Stimulated activated CD4-positive, alpha-beta T cell treated with anti-CD3 and anti-CD28 coated beads, TNF-alpha, amount 100 ng/mL, for 1 hour (primary cell): ENCODE results near the gene ZDHHC14.
A peak's percentile ranks its signal among the peaks of the same experiment; 100 is the strongest.
"Not testable (repeated sequence)": the region's sequence is repeated elsewhere in the genome, so short reads cannot be mapped to it uniquely, and the experiment has no call there.

Source experiments
- DNase-seq, 3 donors: peaks; one replicate each; pipeline ENCODE4 v3.0.0-alpha.2; 2020; ENCODE audit warnings: low read depth in 3 of 3, low spot score in 1 of 3

Gene ZDHHC14

GRCh38 chr6:157380779-157381561 lies at the start of gene ZDHHC14:
TSS of gene ZDHHC14 (plus strand) at chr6:157381190.
- peak; percentile 57 to 80 (median 78) for DNase-seq

DNA sequence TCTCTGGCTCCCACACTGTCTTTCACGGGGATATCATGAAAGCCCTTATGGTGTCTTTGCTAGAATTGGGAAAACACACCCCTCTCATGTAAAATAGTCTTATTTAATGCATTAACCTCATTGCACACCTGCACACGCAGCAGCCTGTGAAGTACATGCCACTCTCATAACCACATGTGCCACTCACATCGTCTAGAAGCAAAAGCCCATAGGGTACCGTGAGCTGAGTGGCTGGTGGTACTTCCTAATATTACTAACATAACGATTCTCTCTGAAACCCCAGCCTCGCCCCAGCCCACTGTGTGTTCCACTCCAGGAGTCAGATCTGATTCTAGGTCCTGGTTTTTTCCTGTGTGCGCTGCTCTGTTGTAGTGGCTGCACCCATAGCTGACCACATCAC lies 48.2 kb upstream of the ZDHHC14 start:
- DNase-seq = no peak

DNA sequence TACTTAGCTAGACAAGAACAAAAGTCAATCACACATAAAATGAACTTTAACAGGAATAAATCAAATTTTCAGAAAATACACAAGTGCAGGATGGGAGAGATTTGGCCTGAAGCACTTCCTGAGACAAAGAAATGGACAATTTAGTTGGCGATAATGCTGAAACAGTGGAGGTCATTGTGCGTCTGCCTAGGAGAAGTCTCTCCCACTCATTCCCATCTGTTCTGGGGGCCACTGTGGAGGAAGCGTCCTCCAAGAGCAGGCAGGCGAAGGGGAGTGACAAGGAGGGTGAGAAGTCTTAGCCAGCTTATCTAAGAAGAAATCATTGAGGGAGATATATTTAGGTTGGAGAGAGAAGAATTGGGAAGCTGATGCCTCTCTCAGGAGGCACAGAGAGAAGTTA lies 47.5 kb upstream of the ZDHHC14 start:
- no peak for DNase-seq

GRCh38 chr6:157333956-157334355 lies 47.0 kb upstream of the ZDHHC14 start:
- no peak for DNase-seq

GRCh38 chr6:157335829-157336228 lies 45.2 kb upstream of the ZDHHC14 start:
- DNase-seq = no peak

DNA sequence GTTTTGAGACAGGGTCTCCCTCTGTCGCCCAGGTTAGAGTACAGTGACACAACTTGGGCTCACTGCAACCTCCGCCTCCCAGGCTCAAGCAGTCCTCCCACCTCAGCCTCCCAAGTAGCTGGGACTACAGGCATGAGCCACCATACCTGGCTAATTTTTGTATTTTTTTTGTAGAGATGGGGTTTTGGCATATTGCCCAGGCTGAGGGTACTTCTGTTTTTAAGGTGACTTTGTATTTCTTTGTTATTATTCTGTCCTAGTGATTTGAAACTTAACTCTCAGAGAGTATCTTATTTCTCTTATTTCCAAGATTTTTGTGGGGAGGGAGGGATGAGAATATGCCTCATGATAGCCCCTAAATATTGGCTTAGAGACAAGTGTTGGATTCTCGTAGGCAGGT lies 43.7 kb upstream of the ZDHHC14 start:
- DNase-seq = not testable (repeated sequence)

DNA sequence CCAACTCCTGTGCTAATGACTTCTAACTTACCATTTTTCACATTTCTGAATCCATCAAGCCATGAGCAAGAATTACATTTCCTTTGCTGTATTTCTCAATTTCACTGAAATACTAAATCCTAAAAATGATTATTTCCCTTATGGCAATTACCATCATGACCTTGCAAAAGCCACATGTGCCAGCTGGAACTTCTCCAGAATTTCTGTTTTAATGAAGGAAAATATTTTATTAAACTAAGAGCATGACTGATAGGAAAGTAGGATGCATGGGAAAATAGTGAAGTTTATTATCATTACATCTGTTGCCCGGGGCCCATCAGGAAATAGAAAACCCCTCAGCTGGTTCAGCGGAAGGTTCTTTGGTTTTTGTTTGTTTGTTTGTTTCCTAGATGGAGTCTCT lies 43.2 kb upstream of the ZDHHC14 start:
- no peak for DNase-seq

DNA sequence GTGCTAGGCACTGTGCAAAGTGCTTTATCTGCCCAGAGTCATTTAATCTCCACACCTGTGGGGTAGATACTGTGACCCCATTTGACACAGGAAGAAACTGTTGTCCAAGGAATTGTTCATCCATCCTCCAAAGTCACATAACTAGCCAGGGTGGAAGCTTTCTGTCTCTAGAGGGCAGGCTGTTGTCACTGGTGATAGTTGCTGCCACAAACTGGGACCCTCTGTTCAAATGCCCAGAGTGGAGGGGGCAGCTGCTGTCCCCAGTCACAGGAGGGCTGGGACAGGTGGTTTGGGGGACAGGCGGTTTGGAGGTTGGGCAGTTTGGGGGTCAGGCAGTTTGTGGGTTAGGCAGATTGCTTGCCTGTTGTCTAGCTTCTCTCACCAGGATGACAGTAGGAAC lies 41.6 kb upstream of the ZDHHC14 start:
- DNase-seq = no peak

DNA sequence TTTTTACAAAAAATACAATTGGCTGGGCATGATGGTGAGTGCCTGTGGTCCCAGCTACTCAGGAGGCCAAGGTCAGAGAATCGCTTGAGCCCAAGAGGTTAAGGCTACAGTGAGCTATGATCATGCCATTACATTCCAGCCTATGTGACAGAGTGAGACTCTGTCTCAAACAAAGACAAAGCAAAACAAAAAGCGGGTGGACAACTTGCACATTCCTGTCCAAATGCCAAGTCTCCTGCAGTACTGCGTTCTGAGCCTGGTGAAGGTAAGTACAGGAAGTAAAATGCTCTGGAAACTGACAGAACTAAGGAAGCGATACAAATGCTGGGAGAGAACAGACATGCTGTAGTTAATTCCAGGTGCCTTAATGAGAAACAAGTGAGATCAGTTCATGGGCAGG lies 37.3 kb upstream of the ZDHHC14 start:
- DNase-seq = no peak

DNA sequence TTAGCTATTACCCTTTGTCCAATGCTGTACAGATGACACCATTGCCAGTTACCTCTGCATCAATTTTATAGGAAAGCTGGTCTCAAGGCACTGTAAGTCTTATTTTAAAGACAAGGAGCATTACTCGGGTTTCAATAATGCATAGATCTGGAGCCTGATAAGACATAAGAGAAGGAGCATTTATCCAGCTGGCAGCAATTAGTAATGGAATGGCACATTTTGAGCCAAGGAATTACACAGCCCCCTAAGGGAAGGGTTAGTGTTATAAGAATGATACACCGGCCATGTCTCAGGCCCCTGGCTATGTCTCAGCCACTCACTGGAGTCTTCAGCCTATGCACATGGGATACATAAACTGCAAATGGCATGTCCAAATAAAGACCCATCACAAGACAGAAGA lies 34.6 kb upstream of the ZDHHC14 start:
- DNase-seq = no peak

GRCh38 chr6:157358287-157358686 lies 22.7 kb upstream of the ZDHHC14 start:
- DNase-seq = no peak

DNA sequence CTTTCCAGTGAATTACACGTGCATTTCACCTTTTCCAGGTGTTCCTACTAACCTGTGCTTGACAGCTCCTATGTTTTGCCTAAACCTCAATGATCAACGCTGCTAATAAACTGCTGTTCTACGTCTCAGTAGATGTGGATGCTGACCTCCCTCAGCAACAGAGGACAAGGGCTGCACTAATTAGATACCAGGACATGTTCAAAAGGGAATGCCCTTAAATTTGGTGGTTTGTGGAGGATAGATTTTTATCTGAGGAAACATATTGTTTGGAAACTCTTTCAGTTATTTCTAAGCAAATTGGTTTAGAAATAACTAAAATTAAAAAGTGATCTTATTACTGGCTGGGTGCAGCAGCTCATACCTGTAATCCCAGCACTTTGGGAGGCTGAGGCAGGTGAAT lies 19.1 kb upstream of the ZDHHC14 start:
- DNase-seq = no peak

DNA sequence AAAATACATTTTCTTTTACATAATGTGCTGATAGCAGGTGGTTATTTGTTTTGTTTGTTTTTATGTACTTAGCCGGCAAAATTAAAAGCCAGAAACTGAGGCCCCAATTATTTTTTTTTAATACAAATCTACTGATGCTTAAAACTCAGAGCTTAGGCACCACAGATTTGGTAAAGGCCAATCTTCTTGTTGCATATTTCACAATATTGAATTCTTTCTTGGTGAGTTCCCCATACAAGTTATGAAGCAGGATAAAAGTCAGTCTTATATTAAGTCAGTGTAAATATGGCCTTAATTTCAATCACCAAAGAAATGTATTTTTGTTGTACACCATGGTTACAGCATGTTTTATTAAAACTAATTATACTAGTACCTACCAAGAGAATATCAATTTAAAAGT lies 16.3 kb upstream of the ZDHHC14 start:
- DNase-seq = no peak

DNA sequence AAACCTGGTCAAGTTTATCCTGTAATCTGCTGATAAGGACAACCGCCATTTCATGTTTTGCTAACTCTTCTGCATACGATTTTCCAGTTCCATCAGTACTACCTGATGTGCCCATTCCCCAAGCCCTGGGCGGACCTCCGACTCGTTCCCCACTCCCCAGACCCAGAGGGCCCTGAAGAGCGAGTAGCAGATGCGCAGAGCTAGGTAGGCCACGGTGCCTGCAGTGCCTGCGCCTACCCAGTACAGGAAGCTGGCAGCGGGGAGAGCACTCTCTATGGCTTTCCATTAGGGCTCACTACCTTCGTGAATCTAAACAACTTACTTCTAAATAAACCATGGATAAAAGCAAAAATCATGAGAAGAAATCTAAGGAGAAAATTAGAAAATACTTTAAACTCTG lies 14.3 kb upstream of the ZDHHC14 start:
- no peak for DNase-seq

DNA sequence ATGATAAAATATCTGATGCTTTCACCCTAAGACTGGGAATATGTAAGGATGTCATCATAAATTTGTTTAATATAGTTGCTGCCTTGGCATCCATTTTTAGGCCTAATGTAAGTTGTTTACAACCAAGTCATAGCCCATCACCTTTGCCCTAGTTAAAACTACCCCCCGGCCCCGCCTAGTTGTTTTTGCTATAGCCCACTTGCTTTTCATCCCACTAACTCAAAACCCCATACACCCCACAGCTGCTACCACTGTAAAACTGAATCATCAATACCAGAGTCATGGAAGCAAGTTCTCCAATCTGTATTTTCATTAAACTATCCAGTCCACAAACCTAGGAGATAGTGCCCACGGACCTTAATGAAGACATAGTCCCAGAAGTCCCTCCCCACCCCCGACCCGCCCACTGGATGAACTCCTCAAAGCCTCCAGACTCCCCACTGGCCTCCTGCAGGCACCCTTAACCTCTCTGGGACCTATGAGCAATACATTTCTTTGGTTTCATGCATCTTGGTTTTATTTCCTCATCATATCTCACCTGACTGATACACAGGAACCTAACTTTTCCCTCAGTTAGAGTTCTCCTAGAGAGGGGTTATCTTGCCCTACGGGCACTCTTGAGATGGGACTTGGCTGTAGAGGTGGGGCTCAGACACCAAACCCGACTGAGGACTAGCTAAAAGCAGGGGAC lies 12.5 kb upstream of the ZDHHC14 start:
- DNase-seq = no peak

GRCh38 chr6:157370755-157371154 lies 10.2 kb upstream of the ZDHHC14 start:
- no peak for DNase-seq

DNA sequence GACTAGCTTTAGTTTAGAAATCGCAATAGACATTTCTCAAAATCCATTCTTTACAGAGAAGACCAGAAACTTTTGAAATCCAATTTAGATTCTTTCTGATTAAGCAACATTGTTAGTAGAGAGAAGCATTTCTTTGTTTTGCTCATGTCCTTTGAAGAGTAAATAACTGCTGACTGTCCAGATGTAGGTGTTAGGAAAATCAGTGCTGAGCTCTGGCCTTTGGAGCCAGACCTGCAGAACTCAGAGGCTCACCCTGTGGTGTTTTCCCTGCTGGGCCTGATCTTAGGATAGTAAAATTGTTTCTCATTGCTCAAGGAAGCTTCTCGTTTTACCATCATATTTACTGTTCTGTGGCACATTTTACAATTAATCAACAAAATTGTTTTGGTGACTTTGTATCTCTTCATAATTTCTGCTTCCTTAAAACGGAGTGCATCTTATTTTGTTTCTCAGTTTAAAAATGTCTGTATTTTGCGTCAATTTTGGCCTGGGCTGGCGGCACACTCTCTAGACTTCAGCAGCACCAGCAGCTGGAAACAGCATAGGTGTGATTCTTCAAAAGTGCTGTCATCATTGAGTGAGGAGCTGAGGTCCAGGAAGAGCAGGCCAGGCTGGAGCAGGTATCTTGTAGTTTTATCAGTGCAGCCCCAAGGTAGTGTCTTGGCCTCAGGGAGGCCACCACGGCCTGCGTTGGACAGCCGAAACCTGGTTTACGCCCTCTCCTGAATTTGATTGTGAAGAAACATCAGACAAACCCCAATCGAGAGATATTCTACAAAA lies 8.3 kb upstream of the ZDHHC14 start:
- no peak for DNase-seq

- DNase-seq = no peak
Observed at GRCh38 chr6:157374889-157375443, 6.0 kb upstream of the ZDHHC14 start.

- DNase-seq = no peak
Observed at GRCh38 chr6:157376241-157376640, 4.7 kb upstream of the ZDHHC14 start.

DNA sequence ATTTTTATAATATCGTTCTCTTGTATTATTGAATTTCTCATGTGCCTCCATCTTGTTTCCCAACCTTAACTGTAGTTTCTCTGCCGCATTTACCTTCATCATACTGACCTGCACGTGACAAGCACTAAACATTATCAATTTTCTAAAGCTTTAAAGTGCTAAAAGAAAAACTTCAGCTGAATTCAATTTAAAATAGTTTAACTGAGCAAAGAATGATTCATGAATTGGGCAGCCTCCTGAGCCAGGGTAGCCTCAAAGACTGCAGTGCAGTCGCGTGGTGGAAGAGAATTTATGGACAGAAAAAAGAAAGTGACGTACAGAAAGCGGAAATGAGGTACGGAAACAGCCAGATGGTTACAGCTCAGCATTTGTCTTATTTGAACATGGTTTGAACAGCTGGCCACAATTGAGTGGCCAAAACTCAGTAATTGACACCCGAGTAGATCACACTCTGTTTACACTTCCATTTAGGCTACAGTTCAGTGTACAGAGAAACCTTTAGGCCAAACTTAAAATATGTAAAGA lies 4.2 kb upstream of the ZDHHC14 start:
- no peak for DNase-seq

GRCh38 chr6:157379656-157380457 lies 1.1 kb upstream of the ZDHHC14 start:
- peak; percentile 63 to 73 (median 67) for DNase-seq
